Neural crest cell (in vitro differentiated cells): ENCODE data around the gene LNX2. TPM values are rescaled to one million over a fixed set of nuclear protein-coding genes. Genes with fewer than 3 reads are reported as not detected.

Experiments
- DNase-seq: peaks from one replicate; pipeline ENCODE4 v3.0.0; 2021; ENCODE audit warnings: low read depth, mixed read lengths, low spot score
- H3K27ac Mint-ChIP-seq: one replicate; pipeline ENCODE4 v1.8.0; 2021; ENCODE audit warnings: mild to moderate bottlenecking, mixed read lengths; ENCODE audit not compliant: unreplicated experiment
- H3K27me3 Mint-ChIP-seq: 2 replicates; pipeline ENCODE4 v1.8.0; 2021; ENCODE audit warnings: low read depth, mild to moderate bottlenecking, mixed read lengths
- H3K36me3 Mint-ChIP-seq: 2 replicates; pipeline ENCODE4 v1.8.0; 2021; ENCODE audit warnings: low read depth, mild to moderate bottlenecking, mixed read lengths
- H3K4me1 Mint-ChIP-seq: 2 replicates; pipeline ENCODE4 v1.8.0; 2021; ENCODE audit warnings: mixed read lengths
- H3K4me3 Mint-ChIP-seq: one replicate; pipeline ENCODE4 v1.8.0; 2021; ENCODE audit warnings: mild to moderate bottlenecking, mixed read lengths
- H3K9me3 Mint-ChIP-seq: 2 replicates; pipeline ENCODE4 v1.8.0; 2021; ENCODE audit warnings: mixed read lengths
- total RNA-seq: library from RNA; stranded (reverse); gene quantifications from 2 replicates; pipeline ENCODE4 v1.2.1, GENCODE V29; 2021
- TF ChIP-seq, protein P1 (sequence below): fragments of 200-600 bp; sonication (generic); conservative IDR thresholded peaks from 2 replicates; pipeline ENCODE4 v1.5.0; 2021; ENCODE audit warnings: antibody characterized with exemption, mild to moderate bottlenecking

The LNX2 gene
- total RNA-seq, 1 donor from 2014 or later: 9.6 TPM

DNA sequence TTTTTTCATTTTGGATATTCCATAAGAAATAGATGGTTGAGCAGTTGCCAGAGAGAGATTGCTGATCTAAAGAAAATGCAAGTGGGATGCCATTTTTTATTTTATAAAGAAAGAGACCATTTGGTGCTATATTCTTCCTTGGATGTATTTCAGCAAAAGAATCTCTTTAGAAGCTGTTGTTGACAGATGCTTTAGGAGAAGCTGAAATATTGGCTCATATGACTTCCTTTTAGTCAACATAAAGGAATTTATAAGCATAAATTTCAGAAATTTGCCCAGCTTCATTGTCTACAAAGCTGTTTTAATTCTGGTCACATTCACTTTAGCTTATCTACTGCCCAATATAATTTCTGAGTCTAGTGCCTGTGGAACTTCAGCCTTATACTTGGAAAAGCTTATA is 38.2 kb upstream of the LNX2 start:
- Mint-ChIP-seq H3K9me3 (no peaks in the 10 kb centered on the region), H3K27ac (no peak overlapping the region), H3K27me3 (no peaks in the 10 kb centered on the region), H3K4me1 (no peaks in the 10 kb centered on the region), H3K4me3 (no peak overlapping the region), H3K36me3 (no peaks in the 10 kb centered on the region)
- TF ChIP-seq, protein P1, sequence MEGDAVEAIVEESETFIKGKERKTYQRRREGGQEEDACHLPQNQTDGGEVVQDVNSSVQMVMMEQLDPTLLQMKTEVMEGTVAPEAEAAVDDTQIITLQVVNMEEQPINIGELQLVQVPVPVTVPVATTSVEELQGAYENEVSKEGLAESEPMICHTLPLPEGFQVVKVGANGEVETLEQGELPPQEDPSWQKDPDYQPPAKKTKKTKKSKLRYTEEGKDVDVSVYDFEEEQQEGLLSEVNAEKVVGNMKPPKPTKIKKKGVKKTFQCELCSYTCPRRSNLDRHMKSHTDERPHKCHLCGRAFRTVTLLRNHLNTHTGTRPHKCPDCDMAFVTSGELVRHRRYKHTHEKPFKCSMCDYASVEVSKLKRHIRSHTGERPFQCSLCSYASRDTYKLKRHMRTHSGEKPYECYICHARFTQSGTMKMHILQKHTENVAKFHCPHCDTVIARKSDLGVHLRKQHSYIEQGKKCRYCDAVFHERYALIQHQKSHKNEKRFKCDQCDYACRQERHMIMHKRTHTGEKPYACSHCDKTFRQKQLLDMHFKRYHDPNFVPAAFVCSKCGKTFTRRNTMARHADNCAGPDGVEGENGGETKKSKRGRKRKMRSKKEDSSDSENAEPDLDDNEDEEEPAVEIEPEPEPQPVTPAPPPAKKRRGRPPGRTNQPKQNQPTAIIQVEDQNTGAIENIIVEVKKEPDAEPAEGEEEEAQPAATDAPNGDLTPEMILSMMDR: no peak
- no peak for DNase-seq

DNA sequence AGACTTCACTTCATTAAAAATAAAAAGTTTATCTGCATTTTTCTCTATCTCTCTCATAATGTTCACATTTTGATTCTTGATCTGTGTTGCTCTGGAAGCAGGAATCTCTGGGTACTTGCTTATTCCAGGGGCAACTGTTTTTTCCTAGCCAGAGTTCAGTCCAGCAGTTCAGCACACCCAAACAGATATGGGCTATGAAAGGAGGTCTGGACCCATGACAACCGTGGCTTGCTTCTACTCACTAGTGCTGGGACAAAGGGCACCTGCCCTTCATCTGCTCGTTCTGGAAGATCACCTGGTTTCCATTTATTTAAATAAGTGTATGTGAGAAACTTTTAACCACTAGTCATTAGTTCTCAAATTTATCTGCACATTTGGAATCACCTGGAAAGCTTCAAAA is 37.4 kb upstream of the LNX2 start:
- H3K4me1 Mint-ChIP-seq: no peaks in the 10 kb centered on the region
- no peaks in the 10 kb centered on the region for H3K27me3 Mint-ChIP-seq
- H3K36me3 Mint-ChIP-seq: peaks cover 5% of the 10 kb centered on the region
- H3K9me3 Mint-ChIP-seq: no peaks in the 10 kb centered on the region
- H3K4me3 Mint-ChIP-seq: no peak overlapping the region
- TF ChIP-seq, protein P1: no peak
- H3K27ac Mint-ChIP-seq: no peak overlapping the region
- DNase-seq: no peak

DNA sequence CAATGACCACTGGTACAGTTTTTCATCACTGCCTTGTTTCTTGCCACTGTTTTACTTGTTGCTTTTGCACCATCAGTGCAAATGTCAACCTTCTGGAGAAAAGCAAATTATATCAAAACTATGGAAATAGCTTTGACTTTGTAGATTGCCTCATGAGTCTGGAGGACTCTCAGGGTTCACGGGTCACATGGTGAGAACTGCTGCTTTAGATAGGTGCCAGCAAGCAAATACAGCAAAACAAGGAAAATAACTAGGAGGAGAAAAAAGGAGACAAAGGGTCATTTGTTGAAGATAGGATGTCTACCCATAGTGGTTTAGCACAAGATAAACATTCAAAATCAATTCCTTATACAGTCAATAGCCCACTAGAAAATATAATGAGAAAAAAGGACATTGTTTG is 34.5 kb upstream of the LNX2 start:
- Mint-ChIP-seq H3K27ac (peak overlapping the region; percentile 14), H3K4me1 (no peaks in the 10 kb centered on the region), H3K4me3 (no peak overlapping the region), H3K9me3 (peaks cover 6% of the 10 kb centered on the region), H3K27me3 (no peaks in the 10 kb centered on the region), H3K36me3 (peaks cover 27% of the 10 kb centered on the region)
- TF ChIP-seq, protein P1: no peak
- no peak for DNase-seq

DNA sequence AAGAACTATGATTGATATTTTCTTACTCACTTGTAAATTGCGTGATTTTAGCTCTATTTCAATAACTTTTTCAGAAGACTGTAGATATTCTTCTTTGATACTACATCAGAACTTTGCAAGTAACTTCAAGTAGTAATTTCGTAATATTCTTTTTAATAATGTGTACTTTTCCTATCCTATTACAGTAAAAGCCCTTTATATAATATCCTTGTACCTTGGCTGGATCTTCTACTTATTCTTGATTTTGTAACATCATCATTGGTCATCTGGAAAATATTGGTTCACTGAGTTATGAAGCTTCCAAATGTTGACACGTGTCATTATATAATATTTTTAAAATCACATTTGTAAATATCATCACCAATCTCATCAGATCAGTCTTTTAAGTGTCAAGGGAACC is 33.7 kb upstream of the LNX2 start:
- no peaks in the 10 kb centered on the region for H3K27me3 Mint-ChIP-seq
- no peak overlapping the region for H3K27ac Mint-ChIP-seq
- TF ChIP-seq, protein P1: no peak
- peaks cover 9% of the 10 kb centered on the region for H3K9me3 Mint-ChIP-seq
- no peaks in the 10 kb centered on the region for H3K4me1 Mint-ChIP-seq
- H3K4me3 Mint-ChIP-seq: no peak overlapping the region
- DNase-seq: no peak
- H3K36me3 Mint-ChIP-seq: peaks cover 32% of the 10 kb centered on the region

DNA sequence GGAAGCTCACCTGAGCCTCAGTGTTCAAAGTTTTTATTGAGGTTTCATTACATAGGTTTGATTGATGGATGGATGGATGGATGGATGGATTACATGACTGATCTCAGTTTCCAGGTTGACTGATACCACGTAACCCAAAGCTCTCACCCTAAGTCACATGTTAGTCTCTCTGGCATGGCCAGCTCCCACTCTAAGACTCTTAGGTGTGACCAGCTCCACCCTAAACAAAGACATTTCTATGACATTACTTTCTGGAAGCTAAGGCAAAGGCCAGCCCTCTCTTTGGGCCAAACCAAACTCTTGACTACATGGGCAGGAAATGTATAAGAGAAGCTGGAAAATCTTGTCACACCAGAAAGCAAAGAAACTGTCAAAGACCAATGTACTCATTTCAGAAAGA is 30.0 kb upstream of the LNX2 start:
- H3K36me3 Mint-ChIP-seq: peaks cover 44% of the 10 kb centered on the region
- peaks cover 9% of the 10 kb centered on the region for H3K9me3 Mint-ChIP-seq
- DNase-seq: no peak
- no peak overlapping the region for H3K4me3 Mint-ChIP-seq
- H3K27ac Mint-ChIP-seq: peak overlapping the region; percentile 27
- TF ChIP-seq, protein P1: no peak
- H3K27me3 Mint-ChIP-seq: no peaks in the 10 kb centered on the region
- no peaks in the 10 kb centered on the region for H3K4me1 Mint-ChIP-seq

DNA sequence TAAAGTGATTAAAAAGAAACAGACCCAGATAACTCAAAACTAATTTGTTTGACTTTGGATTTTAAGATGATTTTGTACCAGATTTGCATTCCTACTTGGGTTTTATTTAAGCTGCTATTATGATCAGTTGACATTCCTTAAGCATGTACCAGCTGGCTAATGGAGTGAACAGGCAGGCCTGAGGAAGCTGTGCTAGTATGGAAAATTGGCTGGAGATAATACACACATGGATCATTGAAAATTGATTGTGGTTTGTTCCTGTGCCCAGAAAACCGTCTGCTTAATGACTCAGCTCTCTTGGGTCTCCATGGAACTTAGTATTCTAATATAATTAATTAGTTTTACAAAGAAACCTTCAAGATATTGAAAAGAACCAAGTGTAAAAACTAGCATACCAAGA is 24.0 kb upstream of the LNX2 start:
- H3K4me1 Mint-ChIP-seq: peaks cover 9% of the 10 kb centered on the region
- no peak for DNase-seq
- TF ChIP-seq, protein P1: no peak
- H3K27me3 Mint-ChIP-seq: no peaks in the 10 kb centered on the region
- H3K36me3 Mint-ChIP-seq: peaks cover 13% of the 10 kb centered on the region
- H3K4me3 Mint-ChIP-seq: no peak overlapping the region
- H3K27ac Mint-ChIP-seq: no peak overlapping the region
- no peaks in the 10 kb centered on the region for H3K9me3 Mint-ChIP-seq
